Colonic mucosa (tissue), 4 donors: ENCODE measurements around the gene SYNDIG1. TPM values are rescaled to one million over a fixed set of nuclear protein-coding genes. Genes with fewer than 3 reads are reported as not detected.

Source experiments
- DNase-seq: peaks from one replicate; pipeline ENCODE4 v3.0.0-alpha.2; 2020
- H3K27ac ChIP-seq: fragments of 200-600 bp; one replicate; pipeline ENCODE4 v1.8.0; 2021
- H3K27me3 ChIP-seq: fragments of 200-600 bp; one replicate; pipeline ENCODE4 v1.8.0; 2021
- H3K36me3 ChIP-seq: fragments of 200-600 bp; one replicate; pipeline ENCODE4 v1.8.0; 2021
- H3K4me1 ChIP-seq: fragments of 200-600 bp; one replicate; pipeline ENCODE4 v1.8.0; 2021; ENCODE audit warnings: mild to moderate bottlenecking
- H3K4me3 ChIP-seq: fragments of 200-600 bp; one replicate; pipeline ENCODE4 v1.8.0; 2021
- H3K9ac ChIP-seq, 2 donors: one replicate each; pipeline ENCODE4 v1.7.0; 2013; ENCODE audit warnings: control low read depth in 2 of 2, low read depth in 2 of 2, low read length in 2 of 2
- H3K9me3 ChIP-seq: fragments of 200-600 bp; one replicate; pipeline ENCODE4 v1.8.0; 2021
- intact Hi-C: fragments of 100-400 bp; cut with DNase I; formaldehyde crosslinking; loops from one replicate; pipeline ENCODE4 v1.14.1; 2022
- total RNA-seq, 2 donors: library from RNA; stranded (reverse); fragmentation: NEBNext Ultra II Directional in 1 of 2; extraction: Animal tissue kit (Norgen Biotek cat#: 25700) in 1 of 2; gene quantifications; one replicate each; pipeline ENCODE4 v1.2.1, GENCODE V29; 2021
- TF ChIP-seq, protein P1 (sequence below): fragments of 200-600 bp; IDR thresholded peaks from one replicate; pipeline ENCODE4 v1.8.0; 2022; ENCODE audit warnings: antibody characterized with exemption, mild to moderate bottlenecking
- donor health status: healthy.
- donor health status: DM: no; HTN: no; CAD: no.
- donor health status: DM: no; HTN: no; CAD: no.

Gene SYNDIG1
- total RNA-seq, 2 donors from 2014 or later, result 0.10 to 0.19 TPM

GRCh38 chr20:24473435-24474223, 4.2 kb downstream of the SYNDIG1 start:
- TF ChIP-seq, protein P1, sequence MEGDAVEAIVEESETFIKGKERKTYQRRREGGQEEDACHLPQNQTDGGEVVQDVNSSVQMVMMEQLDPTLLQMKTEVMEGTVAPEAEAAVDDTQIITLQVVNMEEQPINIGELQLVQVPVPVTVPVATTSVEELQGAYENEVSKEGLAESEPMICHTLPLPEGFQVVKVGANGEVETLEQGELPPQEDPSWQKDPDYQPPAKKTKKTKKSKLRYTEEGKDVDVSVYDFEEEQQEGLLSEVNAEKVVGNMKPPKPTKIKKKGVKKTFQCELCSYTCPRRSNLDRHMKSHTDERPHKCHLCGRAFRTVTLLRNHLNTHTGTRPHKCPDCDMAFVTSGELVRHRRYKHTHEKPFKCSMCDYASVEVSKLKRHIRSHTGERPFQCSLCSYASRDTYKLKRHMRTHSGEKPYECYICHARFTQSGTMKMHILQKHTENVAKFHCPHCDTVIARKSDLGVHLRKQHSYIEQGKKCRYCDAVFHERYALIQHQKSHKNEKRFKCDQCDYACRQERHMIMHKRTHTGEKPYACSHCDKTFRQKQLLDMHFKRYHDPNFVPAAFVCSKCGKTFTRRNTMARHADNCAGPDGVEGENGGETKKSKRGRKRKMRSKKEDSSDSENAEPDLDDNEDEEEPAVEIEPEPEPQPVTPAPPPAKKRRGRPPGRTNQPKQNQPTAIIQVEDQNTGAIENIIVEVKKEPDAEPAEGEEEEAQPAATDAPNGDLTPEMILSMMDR, result no peak
- Histone ChIP-seq H3K9ac (no peak overlapping the region), H3K9me3 (no peaks in the 10 kb centered on the region), H3K36me3 (no peaks in the 10 kb centered on the region), H3K4me3 (no peak overlapping the region), H3K27ac (no peak overlapping the region), H3K4me1 (no peaks in the 10 kb centered on the region), H3K27me3 (peaks cover 24% of the 10 kb centered on the region)
- no peak for DNase-seq
- intact Hi-C loops, result no loop called here

- TF ChIP-seq, protein P1, result no peak
- intact Hi-C loops, result no loop called here
- Histone ChIP-seq H3K9me3 (no peaks in the 10 kb centered on the region), H3K36me3 (no peaks in the 10 kb centered on the region), H3K9ac (no peak overlapping the region), H3K27me3 (no peaks in the 10 kb centered on the region), H3K4me1 (no peaks in the 10 kb centered on the region), H3K4me3 (no peak overlapping the region), H3K27ac (no peak overlapping the region)
- no peak for DNase-seq
Measured at GRCh38 chr20:24477831-24478547, 8.6 kb downstream of the SYNDIG1 start.

GRCh38 chr20:24478584-24478983, 9.2 kb downstream of the SYNDIG1 start:
- no peaks in the 10 kb centered on the region for H3K9me3 ChIP-seq
- H3K9ac ChIP-seq, result no peak overlapping the region
- no peak overlapping the region for H3K27ac ChIP-seq
- H3K27me3 ChIP-seq, result no peaks in the 10 kb centered on the region
- no peaks in the 10 kb centered on the region for H3K36me3 ChIP-seq
- intact Hi-C loops, result no loop called here
- no peak overlapping the region for H3K4me3 ChIP-seq
- DNase-seq, result no peak
- no peaks in the 10 kb centered on the region for H3K4me1 ChIP-seq
- TF ChIP-seq, protein P1, result no peak

DNA sequence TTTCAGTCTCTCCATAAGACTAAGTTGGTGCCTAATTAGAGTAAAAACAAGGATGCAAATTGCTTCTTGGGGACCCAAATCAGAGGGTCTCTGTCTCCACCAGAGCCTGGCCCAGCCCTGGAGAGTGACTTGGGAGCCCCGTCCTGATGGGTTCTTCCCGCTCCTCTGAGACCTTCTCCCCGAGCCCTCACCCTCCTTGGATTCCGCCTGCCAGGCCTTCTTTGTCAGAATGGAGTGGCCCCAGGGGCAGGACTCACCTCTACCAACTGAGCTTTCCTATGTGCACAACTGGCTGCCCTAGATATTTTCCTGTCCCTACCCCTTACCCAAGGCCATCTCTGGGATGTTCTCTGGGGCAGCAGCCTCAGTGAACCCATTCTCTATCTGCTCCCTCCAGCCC, 9.7 kb downstream of the SYNDIG1 start:
- intact Hi-C loops, result no loop called here
- no peak for DNase-seq

DNA sequence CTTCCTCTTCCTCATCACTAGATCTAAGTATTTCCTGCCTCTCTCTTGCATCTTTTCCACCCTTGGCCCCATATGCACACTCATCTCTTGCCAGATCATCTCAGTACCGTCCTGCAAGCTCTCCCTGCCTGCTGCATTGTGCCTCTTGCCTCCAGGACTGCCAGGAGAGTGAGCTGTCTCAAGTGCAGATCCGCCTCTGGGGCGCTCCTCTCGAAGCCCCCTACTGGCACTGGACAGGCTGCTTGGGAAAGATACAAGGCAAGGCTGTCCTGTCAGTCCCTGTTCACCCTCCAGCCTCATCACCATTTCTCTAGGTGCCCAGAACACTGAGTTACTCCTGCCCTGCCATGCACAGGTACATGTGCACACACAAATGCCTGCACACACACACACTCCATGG, 10.2 kb downstream of the SYNDIG1 start:
- TF ChIP-seq, protein P1, result no peak
- DNase-seq, result no peak
- Histone ChIP-seq H3K4me1 (no peaks in the 10 kb centered on the region), H3K27me3 (no peaks in the 10 kb centered on the region), H3K36me3 (no peaks in the 10 kb centered on the region), H3K9me3 (no peaks in the 10 kb centered on the region), H3K27ac (no peak overlapping the region), H3K9ac (no peak overlapping the region), H3K4me3 (no peak overlapping the region)
- intact Hi-C loops, result no loop called here

More for the DNA sequence above, 9.7 kb downstream of the SYNDIG1 start:
- Histone ChIP-seq H3K9ac (no peak overlapping the region), H3K4me1 (no peaks in the 10 kb centered on the region), H3K9me3 (no peaks in the 10 kb centered on the region), H3K27me3 (no peaks in the 10 kb centered on the region), H3K27ac (no peak overlapping the region), H3K4me3 (no peak overlapping the region), H3K36me3 (no peaks in the 10 kb centered on the region)
- TF ChIP-seq, protein P1, result no peak
